Esophagus muscularis mucosa (tissue), 4 donors: ENCODE results near the gene SPSB2.

Experiments
- CTCF ChIP-seq, 3 experiments: fragments of 200-600 bp in 2 of 3; fragments of 450-650 bp in 1 of 3; sonication (generic) in 2 of 3; IDR thresholded peaks; one replicate each; pipeline ENCODE4 v1.5.1; 2017 to 2019; ENCODE audit warnings: antibody characterized with exemption in 3 of 3, mild to moderate bottlenecking in 2 of 3, moderate library complexity in 1 of 3
- EP300 ChIP-seq: sonication (generic); formaldehyde crosslinking; IDR thresholded peaks from one replicate; pipeline ENCODE4 v1.6.1; 2017; ENCODE audit warnings: antibody characterized with exemption
- POLR2A ChIP-seq: fragments of 450-650 bp; IDR thresholded peaks from one replicate; pipeline ENCODE4 v1.6.1; 2017; ENCODE audit warnings: antibody characterized with exemption, moderate library complexity, mild to moderate bottlenecking, low read depth
- POLR2AphosphoS5 ChIP-seq, 2 donors: sonication (generic); formaldehyde crosslinking; IDR thresholded peaks; one replicate each; pipeline ENCODE4 v1.6.1; 2017; ENCODE audit warnings: antibody characterized with exemption in 2 of 2

GRCh38 chr12:6822426-6823135, 50.5 kb downstream of the SPSB2 start:
- TF ChIP-seq POLR2AphosphoS5 (IDR thresholded peaks at IDR 0.05), result no peak
- no peak for TF ChIP-seq POLR2A
- TF ChIP-seq CTCF (IDR thresholded peaks at IDR 0.05), result no peak
- no peak for TF ChIP-seq EP300
